H1 (cell line): ENCODE data around the gene FCRL4. TPM values are rescaled to one million over a fixed set of nuclear protein-coding genes. Genes with fewer than 3 reads are reported as not detected.

ENCODE experiments used
- CTCF ChIA-PET: fragments of 300-600 bp; sonication (Branson Sonifier 250); formaldehyde crosslinking; loops from one replicate; lab custom pipeline; 2021; ENCODE audit not compliant: partially characterized antibody; lab: Charles Lee
- POLR2A ChIA-PET: fragments of 300-600 bp; sonication (Branson Sonifier 250); formaldehyde crosslinking; loops from one replicate; lab custom pipeline; 2021; ENCODE audit warnings: inconsistent platforms; ENCODE audit not compliant: partially characterized antibody; lab: Charles Lee
- DNase-seq, 2 experiments: peaks; one replicate each; pipeline versions ENCODE4 v3.0.0 to v3.0.0-alpha.2; 2010 to 2022; ENCODE audit warnings: low spot score in 2 of 2, low read depth in 1 of 2, mixed read lengths in 1 of 2
- FAIRE-seq: peaks from 2 replicates; lab custom pipeline; 2011; peaks lifted over from hg19 to GRCh38; lab: Jason Lieb, UNC
- H2AFZ ChIP-seq: 2 replicates; pipeline ENCODE4 v1.8.1; 2012; ENCODE audit warnings: low read length, inconsistent platforms
- H2AK5ac ChIP-seq: 2 replicates; pipeline ENCODE4 v1.6.1; 2013; ENCODE audit warnings: low read depth, low read length
- H2BK120ac ChIP-seq: replicated peaks from 2 replicates; pipeline ENCODE3; 2013; ENCODE audit warnings: low read depth, low read length, inconsistent platforms
- H2BK12ac ChIP-seq: 2 replicates; pipeline ENCODE4 v1.6.1; 2013; ENCODE audit warnings: low read depth, low read length
- H2BK15ac ChIP-seq: 2 replicates; pipeline ENCODE4 v1.6.1; 2013; ENCODE audit warnings: low read length
- H2BK20ac ChIP-seq: 2 replicates; pipeline ENCODE4 v1.6.1; 2013; ENCODE audit warnings: low read length
- H2BK5ac ChIP-seq: 2 replicates; pipeline ENCODE4 v1.6.1; 2013; ENCODE audit warnings: low read depth, low read length
- H3K14ac ChIP-seq: 2 replicates; pipeline ENCODE4 v1.6.1; 2013; ENCODE audit warnings: inconsistent platforms; ENCODE audit not compliant: insufficient read length
- H3K18ac ChIP-seq: 2 replicates; pipeline ENCODE4 v1.6.1; 2013; ENCODE audit warnings: low read length; ENCODE audit errors: extremely low read depth
- H3K23ac ChIP-seq: 2 replicates; pipeline ENCODE4 v1.6.1; 2013; ENCODE audit warnings: inconsistent platforms; ENCODE audit not compliant: insufficient read length
- H3K23me2 ChIP-seq: 2 replicates; pipeline ENCODE4 v1.6.1; 2013; ENCODE audit warnings: low read depth, low read length
- H3K27ac ChIP-seq: 2 replicates; pipeline ENCODE4 v1.6.1; 2011; ENCODE audit warnings: low read depth, low read length, inconsistent platforms
- H3K27me3 ChIP-seq, 4 experiments: replicated peaks in 1 of 4; 1 replicate in 1 of 4; 2 replicates in 3 of 4; pipeline versions ENCODE4 v1.6.1 to v1.8.1; 2011 to 2013; ENCODE audit warnings: low read length in 3 of 4, mild to moderate bottlenecking in 3 of 4, inconsistent platforms in 2 of 4, mixed read lengths in 2 of 4, moderate library complexity in 1 of 4; ENCODE audit not compliant: control insufficient read depth in 3 of 4, insufficient read depth in 3 of 4; ENCODE audit errors: extremely low read depth in 1 of 4
- H3K36me3 ChIP-seq, 4 experiments: 2 replicates each; pipeline versions ENCODE4 v1.6.1 to v1.8.1; 2011 to 2013; ENCODE audit warnings: mild to moderate bottlenecking in 4 of 4, low read length in 3 of 4, moderate library complexity in 2 of 4, control low read depth in 1 of 4, inconsistent platforms in 1 of 4; ENCODE audit not compliant: insufficient read depth in 4 of 4, control insufficient read depth in 2 of 4
- H3K4ac ChIP-seq: replicated peaks from 2 replicates; pipeline ENCODE3; 2013; ENCODE audit warnings: low read length, low read depth, mixed read lengths, inconsistent platforms; ENCODE audit not compliant: insufficient read length
- H3K4me1 ChIP-seq, 4 experiments: replicated peaks in 1 of 4; 1 replicate in 1 of 4; 2 replicates in 3 of 4; pipeline versions ENCODE4 v1.6.1 to v1.8.1; 2011 to 2013; ENCODE audit warnings: low read length in 3 of 4, inconsistent platforms in 2 of 4, mixed read lengths in 1 of 4; ENCODE audit not compliant: insufficient read depth in 4 of 4, control insufficient read depth in 3 of 4
- H3K4me2 ChIP-seq, 2 experiments: 2 replicates each; pipeline versions ENCODE4 v1.6.1 to v1.8.1; 2011 to 2013; ENCODE audit warnings: low read depth in 2 of 2, low read length in 2 of 2, control low read depth in 1 of 2, inconsistent platforms in 1 of 2, mild to moderate bottlenecking in 1 of 2; ENCODE audit not compliant: insufficient read depth in 1 of 2
- H3K4me3 ChIP-seq, 4 experiments: fragments of 200-600, 300-600 bp in 1 of 4; sonication (generic), shearing (Covaris generic), sonication (Bioruptor Twin) in 1 of 4; 2 replicates each; pipeline versions ENCODE4 v1.5.1 to v1.8.1; 2011 to 2016; ENCODE audit warnings: low read length in 4 of 4, low read depth in 3 of 4, control low read depth in 2 of 4, inconsistent platforms in 2 of 4, mild to moderate bottlenecking in 2 of 4, mixed read lengths in 1 of 4, moderate library complexity in 1 of 4; ENCODE audit not compliant: insufficient read depth in 2 of 4; ENCODE audit errors: extremely low read depth in 1 of 4
- H3K56ac ChIP-seq: replicated peaks from 2 replicates; pipeline ENCODE3; 2013; ENCODE audit warnings: low read depth, mild to moderate bottlenecking, mixed read lengths, low read length, inconsistent platforms; ENCODE audit not compliant: insufficient read length
- H3K79me1 ChIP-seq: 2 replicates; pipeline ENCODE4 v1.6.1; 2013; ENCODE audit warnings: low read depth, low read length, control low read depth
- H3K79me2 ChIP-seq, 2 experiments: 2 replicates each; pipeline versions ENCODE4 v1.6.1 to v1.8.1; 2012 to 2013; ENCODE audit warnings: low read length in 2 of 2, mild to moderate bottlenecking in 2 of 2, inconsistent platforms in 1 of 2; ENCODE audit not compliant: insufficient read depth in 2 of 2, control insufficient read depth in 1 of 2
- H3K9ac ChIP-seq, 4 experiments: replicated peaks in 1 of 4; 1 replicate in 1 of 4; 2 replicates in 3 of 4; pipeline versions ENCODE4 v1.6.1 to v1.8.1; 2011 to 2013; ENCODE audit warnings: low read depth in 3 of 4, low read length in 3 of 4, control low read depth in 2 of 4, mild to moderate bottlenecking in 2 of 4, moderate library complexity in 2 of 4, inconsistent platforms in 1 of 4; ENCODE audit errors: extremely low read depth in 1 of 4
- H3K9me3 ChIP-seq, 2 experiments: 2 replicates each; pipeline versions ENCODE4 v1.6.1 to v1.8.1; 2012 to 2013; ENCODE audit warnings: mild to moderate bottlenecking in 2 of 2, moderate library complexity in 2 of 2, control low read depth in 1 of 2, inconsistent platforms in 1 of 2, low read depth in 1 of 2, low read length in 1 of 2, mixed read lengths in 1 of 2; ENCODE audit not compliant: insufficient read depth in 2 of 2
- H4K20me1 ChIP-seq, 2 experiments: replicated peaks in 1 of 2; 2 replicates each; pipeline versions ENCODE3 to v1.8.1; 2011 to 2013; ENCODE audit warnings: inconsistent platforms in 2 of 2, low read length in 2 of 2, mild to moderate bottlenecking in 1 of 2; ENCODE audit not compliant: insufficient read depth in 2 of 2, control insufficient read depth in 1 of 2
- H4K5ac ChIP-seq: 2 replicates; pipeline ENCODE4 v1.6.1; 2013; ENCODE audit warnings: low read length, low read depth, mixed read lengths, inconsistent platforms; ENCODE audit not compliant: insufficient read length
- H4K8ac ChIP-seq: 2 replicates; pipeline ENCODE4 v1.8.0; 2013; ENCODE audit warnings: mild to moderate bottlenecking, moderate library complexity, low read length, inconsistent platforms; ENCODE audit not compliant: insufficient read depth; ENCODE audit errors: extremely low read depth
- H4K91ac ChIP-seq: replicated peaks from 2 replicates; pipeline ENCODE3; 2013; ENCODE audit warnings: low read length, mixed read lengths, inconsistent platforms; ENCODE audit not compliant: insufficient read length
- CBX5 ChIP-seq: fragments of 300-800, 300-1000 bp; sonication (generic); IDR thresholded peaks from 2 replicates; pipeline ENCODE4 v1.7.1; 2016; ENCODE audit warnings: antibody characterized with exemption, low read length, low read depth
- CHD1 ChIP-seq: IDR thresholded peaks from 2 replicates; pipeline ENCODE4 v1.6.1; 2012; ENCODE audit warnings: low read depth, low read length, improper control_type of control experiment
- CHD2 ChIP-seq: IDR thresholded peaks from 2 replicates; pipeline ENCODE4 v1.6.1; 2012; ENCODE audit warnings: low read length, improper control_type of control experiment
- CREB1 ChIP-seq: IDR thresholded peaks from 2 replicates; pipeline ENCODE4 v1.6.1; 2012; ENCODE audit warnings: inconsistent platforms
- EGR1 ChIP-seq: IDR thresholded peaks from 2 replicates; pipeline ENCODE4 v1.6.1; 2011; ENCODE audit warnings: low read depth, low read length, borderline replicate concordance
- FOSL1 ChIP-seq: IDR thresholded peaks from 2 replicates; pipeline ENCODE4 v1.6.1; 2011; ENCODE audit warnings: mild to moderate bottlenecking, low read depth, low read length, moderate library complexity; ENCODE audit not compliant: insufficient read depth
- GTF2F1 ChIP-seq: IDR thresholded peaks from 2 replicates; pipeline ENCODE4 v1.6.1; 2012; ENCODE audit warnings: low read depth, low read length, improper control_type of control experiment, borderline replicate concordance
- JUND ChIP-seq: IDR thresholded peaks from 2 replicates; pipeline ENCODE4 v1.6.1; 2011; ENCODE audit warnings: mild to moderate bottlenecking, improper control_type of control experiment, low read length
- KDM5A ChIP-seq: fragments of 200-600 bp; IDR thresholded peaks from 2 replicates; pipeline ENCODE4 v1.7.1; 2012; ENCODE audit warnings: mild to moderate bottlenecking, low read length, inconsistent platforms, mixed read lengths
- NRF1 ChIP-seq: IDR thresholded peaks from 2 replicates; pipeline ENCODE4 v1.6.1; 2011; ENCODE audit warnings: mild to moderate bottlenecking, low read depth, low read length, improper control_type of control experiment
- RXRA ChIP-seq: IDR thresholded peaks from 2 replicates; pipeline ENCODE4 v1.6.1; 2011; ENCODE audit warnings: low read depth, mild to moderate bottlenecking, low read length, moderate library complexity; ENCODE audit not compliant: insufficient read depth
- SIRT6 ChIP-seq: IDR thresholded peaks from one replicate; pipeline ENCODE4 v1.7.1; 2012; ENCODE audit warnings: low read length, inconsistent platforms
- SP2 ChIP-seq: IDR thresholded peaks from 2 replicates; pipeline ENCODE4 v1.6.1; 2012; ENCODE audit warnings: mild to moderate bottlenecking, low read length, inconsistent platforms
- TAF7 ChIP-seq: optimal IDR thresholded peaks from 2 replicates; pipeline ENCODE3; 2011; ENCODE audit warnings: low read depth, mild to moderate bottlenecking, inconsistent platforms, low read length, moderate library complexity, borderline replicate concordance
- YY1 ChIP-seq: IDR thresholded peaks from 2 replicates; pipeline ENCODE4 v1.6.1; 2011; ENCODE audit warnings: low read depth, mild to moderate bottlenecking, low read length
- WGBS, 2 experiments: shearing (Covaris generic) in 1 of 2; methylation state at CpG; one replicate each; pipeline versions ENCODE4 v1.1.6 to v1.1.7; 2013 to 2015; ENCODE audit warnings: low lambda C conversion rate in 2 of 2, mixed read lengths in 2 of 2, inconsistent platforms in 1 of 2, low coverage in 1 of 2, missing lambda C conversion rate in 1 of 2; ENCODE audit not compliant: insufficient replicate concordance in 2 of 2, insufficient coverage in 1 of 2, insufficient read length in 1 of 2; ENCODE audit errors: extremely low coverage in 1 of 2, missing lambda C conversion rate in 1 of 2; 5-methylcytosine and 5-hydroxymethylcytosine counted together
- polyA plus RNA-seq, 7 experiments: library from polyadenylated mRNA; depleted of rRNA in 3 of 7; stranded (reverse) in 5 of 7; unstranded in 2 of 7; fragments of >200 nt in 5 of 7; fragments of 200-250 nt in 2 of 7; gene quantifications; 1 replicate in 5 of 7; 2 replicates in 1 of 7; 4 replicates in 1 of 7; pipeline versions ENCODE4 v1.2.1 to v1.2.3, GENCODE V29; 2011 to 2013; ENCODE audit warnings: missing spikeins in 2 of 7, mixed read lengths in 2 of 7
- total RNA-seq: library from RNA; stranded (reverse); fragmentation: NEBNext Ultra II Directional; extraction: Animal tissue kit (Norgen Biotek cat#: 25700); gene quantifications from 2 replicates; pipeline ENCODE4 v1.2.1, GENCODE V29; 2021
- TF ChIP-seq, protein P1 (sequence below): IDR thresholded peaks from 2 replicates; pipeline ENCODE4 v1.6.1; 2012; ENCODE audit warnings: inconsistent platforms

FCRL4 gene
- total and polyA plus RNA-seq, 2 of the 8 experiments (the other 6 are each of a cell fraction or from before 2014, with no cell fraction given): not detected

DNA sequence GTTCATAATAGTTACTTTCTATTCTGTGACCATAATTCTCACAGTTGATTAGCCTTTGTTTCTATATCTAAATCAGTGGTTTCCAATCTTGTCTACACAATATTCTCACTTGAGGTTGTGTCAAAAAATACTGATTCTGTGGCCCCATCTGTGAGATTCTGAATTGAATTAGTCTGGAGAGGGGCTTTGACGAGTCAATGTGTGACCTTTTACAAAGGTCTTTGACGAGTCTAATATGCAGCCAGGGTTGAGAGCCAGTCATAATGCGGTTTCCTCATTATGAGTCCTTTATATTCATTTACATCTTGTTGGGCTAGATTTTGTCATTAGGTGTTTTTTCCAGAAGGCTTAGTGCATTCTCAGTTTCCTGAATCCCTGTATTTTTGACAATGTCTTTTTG lies 65.3 kb downstream of the FCRL4 start:
- Histone ChIP-seq H3K27me3 (no peaks in the 10 kb centered on the region), H3K4me2 (no peak overlapping the region), H3K23me2 (no peaks in the 10 kb centered on the region), H2BK12ac (no peak overlapping the region), H3K4ac (no peak overlapping the region), H3K79me2 (no peaks in the 10 kb centered on the region), H4K5ac (no peak overlapping the region), H2BK5ac (no peak overlapping the region), H3K4me3 (no peak overlapping the region), H3K56ac (no peak overlapping the region), H2BK15ac (no peak overlapping the region), H3K23ac (no peak overlapping the region), H3K9ac (no peak overlapping the region), H3K9me3 (peaks cover 6% of the 10 kb centered on the region in 2 experiments; a peak in 3 of 4 replicates), H4K91ac (no peak overlapping the region), H4K20me1 (no peaks in the 10 kb centered on the region), H3K79me1 (no peaks in the 10 kb centered on the region), H3K14ac (no peak overlapping the region), H4K8ac (no peak overlapping the region), H3K36me3 (no peaks in the 10 kb centered on the region; a peak in 1 of 8 replicates), H2AFZ (no peak overlapping the region), H3K18ac (no peak overlapping the region), H2AK5ac (no peak overlapping the region), H3K27ac (no peak overlapping the region), H3K4me1 (no peaks in the 10 kb centered on the region), H2BK20ac (no peak overlapping the region), H2BK120ac (no peak overlapping the region)
- CTCF ChIA-PET: no interaction called here
- POLR2A ChIA-PET: no interaction called here
- 90% methylated on average over 3 of the region's 3 CpGs; no CpG with 5 or more reads in 1 of the 2 experiments for WGBS, 2 experiments
- no peak for FAIRE-seq
- no peak for DNase-seq
- no peak for TF ChIP-seq NRF1
- no peak for TF ChIP-seq TAF7
- TF ChIP-seq JUND: no peak
- no peak for TF ChIP-seq EGR1
- no peak for TF ChIP-seq CREB1
- no peak for TF ChIP-seq SIRT6
- TF ChIP-seq SP2: no peak
- TF ChIP-seq, protein P1, sequence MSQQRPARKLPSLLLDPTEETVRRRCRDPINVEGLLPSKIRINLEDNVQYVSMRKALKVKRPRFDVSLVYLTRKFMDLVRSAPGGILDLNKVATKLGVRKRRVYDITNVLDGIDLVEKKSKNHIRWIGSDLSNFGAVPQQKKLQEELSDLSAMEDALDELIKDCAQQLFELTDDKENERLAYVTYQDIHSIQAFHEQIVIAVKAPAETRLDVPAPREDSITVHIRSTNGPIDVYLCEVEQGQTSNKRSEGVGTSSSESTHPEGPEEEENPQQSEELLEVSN: no peak
- TF ChIP-seq FOSL1: no peak
- no peak for TF ChIP-seq CHD1
- no peak for TF ChIP-seq RXRA
- TF ChIP-seq CBX5: no peak
- no peak for TF ChIP-seq GTF2F1
- no peak for TF ChIP-seq YY1
- no peak for TF ChIP-seq CHD2
- TF ChIP-seq KDM5A: no peak
